Neural progenitor cell (in vitro differentiated cells): ENCODE results near the gene NDUFB7.

Source experiments
- CTCF ChIP-seq: fragments of 200-600 bp; sonication (generic); IDR thresholded peaks from 2 replicates; pipeline ENCODE4 v1.5.1; 2017; ENCODE audit warnings: antibody characterized with exemption, mild to moderate bottlenecking
- EZH2 ChIP-seq: fragments of 200-600 bp; sonication (generic); IDR thresholded peaks from 2 replicates; pipeline ENCODE4 v1.6.1; 2017; ENCODE audit warnings: antibody characterized with exemption, mild to moderate bottlenecking, moderate library complexity
- EZH2phosphoT487 ChIP-seq: fragments of 200-600 bp; sonication (generic); IDR thresholded peaks from 2 replicates; pipeline ENCODE4 v1.6.1; 2017; ENCODE audit warnings: antibody characterized with exemption

- no peak for TF ChIP-seq CTCF
- TF ChIP-seq EZH2 = no peak
- TF ChIP-seq EZH2phosphoT487 = no peak
Measured at GRCh38 chr19:14566712-14567077, 5.2 kb downstream of the NDUFB7 start.
